Endothelial cell of umbilical vein (primary cell): Measurements from ENCODE around the gene ULBP1. TPM values are rescaled to one million over a fixed set of nuclear protein-coding genes. Genes with fewer than 3 reads are reported as not detected.

ENCODE experiments used
- BruUV-seq: library from RNA; stranded (reverse); fragments of 400-500 nt; replicated peaks from 2 replicates; lab custom pipeline; 2021; lab: Mats Ljungman, UMichigan
- CTCF ChIA-PET: fragments of 300-600, 350-600 bp; sonication (Branson Sonifier 250); formaldehyde crosslinking; loops from one replicate; lab custom pipeline; 2021; ENCODE audit warnings: antibody characterized with exemption, inconsistent platforms; lab: Charles Lee
- POLR2A ChIA-PET: fragments of 300-600, 350-600 bp; sonication (Branson Sonifier 250); formaldehyde crosslinking; loops from one replicate; lab custom pipeline; 2021; ENCODE audit warnings: antibody characterized with exemption, inconsistent platforms; lab: Charles Lee
- DNase-seq: peaks from one replicate; pipeline ENCODE4 v3.0.0-alpha.2; 2011; ENCODE audit warnings: low read depth, low spot score
- FAIRE-seq: peaks from 2 replicates; lab custom pipeline; 2011; peaks lifted over from hg19 to GRCh38; lab: Jason Lieb, UNC
- H2AFZ ChIP-seq: 2 replicates; pipeline ENCODE4 v1.6.0; 2012; ENCODE audit warnings: low read depth, low read length, control low read depth, inconsistent platforms
- H3K27ac ChIP-seq: 2 replicates; pipeline ENCODE4 v1.5.1; 2011; ENCODE audit warnings: low read depth, mild to moderate bottlenecking, control low read depth, low read length, moderate library complexity; ENCODE audit not compliant: insufficient read depth
- H3K27me3 ChIP-seq, 2 experiments: 2 replicates each; pipeline versions ENCODE4 v1.6.0 to v1.6.1; 2011; ENCODE audit warnings: low read length in 2 of 2, mixed read lengths in 1 of 2; ENCODE audit not compliant: control insufficient read depth in 2 of 2, insufficient read depth in 2 of 2
- H3K36me3 ChIP-seq, 2 experiments: 2 replicates in 1 of 2; 3 replicates in 1 of 2; pipeline ENCODE4 v1.5.1; 2011; ENCODE audit warnings: low read length in 2 of 2, mild to moderate bottlenecking in 1 of 2, moderate library complexity in 1 of 2; ENCODE audit not compliant: control insufficient read depth in 2 of 2, insufficient read depth in 2 of 2; ENCODE audit errors: extremely low read depth in 1 of 2
- H3K4me1 ChIP-seq: 3 replicates; pipeline ENCODE4 v1.5.1; 2011; ENCODE audit warnings: mild to moderate bottlenecking, low read length; ENCODE audit not compliant: control insufficient read depth, insufficient read depth; ENCODE audit errors: extremely low read depth
- H3K4me2 ChIP-seq: 2 replicates; pipeline ENCODE4 v1.6.1; 2011; ENCODE audit warnings: low read length, control low read depth, mixed read lengths; ENCODE audit not compliant: insufficient read depth
- H3K4me3 ChIP-seq, 3 experiments: fragments of 200-600 bp in 1 of 3; sonication (generic), shearing (Covaris generic) in 1 of 3; replicated peaks in 1 of 3; 2 replicates each; pipeline ENCODE4 v1.5.1; 2011 to 2016; ENCODE audit warnings: control low read depth in 3 of 3, low read length in 3 of 3, mild to moderate bottlenecking in 2 of 3, inconsistent platforms in 1 of 3, low read depth in 1 of 3, moderate library complexity in 1 of 3; ENCODE audit not compliant: insufficient read depth in 1 of 3
- H3K79me2 ChIP-seq: 2 replicates; pipeline ENCODE4 v1.6.0; 2012; ENCODE audit warnings: low read length, inconsistent platforms; ENCODE audit not compliant: control insufficient read depth, insufficient read depth
- H3K9ac ChIP-seq: replicated peaks from 2 replicates; pipeline ENCODE3; 2011; ENCODE audit warnings: low read length, control low read depth; ENCODE audit not compliant: insufficient read depth; ENCODE audit errors: extremely low read depth
- H3K9me1 ChIP-seq: replicated peaks from 3 replicates; pipeline ENCODE4 v1.6.0; 2011; ENCODE audit warnings: mild to moderate bottlenecking, low read length; ENCODE audit not compliant: control insufficient read depth, insufficient read depth; ENCODE audit errors: extremely low read depth
- H3K9me3 ChIP-seq: replicated peaks from 2 replicates; pipeline ENCODE4 v1.5.1; 2012; ENCODE audit warnings: low read length, inconsistent platforms; ENCODE audit not compliant: control insufficient read depth, insufficient read depth
- H4K20me1 ChIP-seq: replicated peaks from 2 replicates; pipeline ENCODE3; 2011; ENCODE audit warnings: mild to moderate bottlenecking, low read length; ENCODE audit not compliant: control insufficient read depth, insufficient read depth; ENCODE audit errors: extremely low read depth
- CTCF ChIP-seq, 2 donors: IDR thresholded peaks; 1 replicate in 1 of 2; 2 replicates in 1 of 2; pipeline ENCODE4 v1.5.1; 2011; ENCODE audit warnings: low read length in 2 of 2, mild to moderate bottlenecking in 2 of 2, moderate library complexity in 2 of 2, control low read depth in 1 of 2, inconsistent platforms in 1 of 2, low read depth in 1 of 2; ENCODE audit not compliant: insufficient read depth in 1 of 2; ENCODE audit errors: extremely low read depth in 1 of 2
- FOS ChIP-seq: IDR thresholded peaks from 2 replicates; pipeline ENCODE4 v1.6.1; 2011; ENCODE audit warnings: mild to moderate bottlenecking, low read length, moderate library complexity, borderline replicate concordance; ENCODE audit not compliant: insufficient read depth
- GATA2 ChIP-seq: IDR thresholded peaks from 2 replicates; pipeline ENCODE4 v1.7.0; 2011; ENCODE audit warnings: low read depth, mild to moderate bottlenecking, moderate library complexity, mixed read lengths, low read length; ENCODE audit not compliant: insufficient read length, insufficient read depth
- JUN ChIP-seq: IDR thresholded peaks from 2 replicates; pipeline ENCODE4 v1.6.1; 2011; ENCODE audit warnings: borderline replicate concordance, low read depth; ENCODE audit not compliant: insufficient read length, insufficient read depth
- MYC ChIP-seq: IDR thresholded peaks from one replicate; pipeline ENCODE4 v1.6.1; 2011; ENCODE audit warnings: mild to moderate bottlenecking, low read depth, low read length
- POLR2A ChIP-seq: IDR thresholded peaks from 2 replicates; pipeline ENCODE4 v1.6.1; 2012; ENCODE audit warnings: low read depth, mild to moderate bottlenecking, control low read depth, low read length
- POLR2AphosphoS5 ChIP-seq: IDR thresholded peaks from 2 replicates; pipeline ENCODE4 v1.6.1; 2012; ENCODE audit warnings: low read depth, mild to moderate bottlenecking, control low read depth, low read length, moderate library complexity; ENCODE audit not compliant: insufficient read depth
- dilution Hi-C: fragments of 300-500 bp; cut with MboI; formaldehyde crosslinking; loops from one replicate; pipeline ENCODE4 v1.15.0; 2019; ENCODE audit warnings: low sequenced_read_pairs; ENCODE audit not compliant: extremely low pct_ligation_motif_present
- intact Hi-C: fragments of 100-400 bp; cut with micrococcal nuclease; formaldehyde crosslinking; loops from one replicate; pipeline ENCODE4 v1.10.0; 2022
- polyA plus RNA-seq, 4 experiments: library from polyadenylated mRNA; depleted of rRNA in 3 of 4; stranded (reverse) in 3 of 4; unstranded in 1 of 4; fragments of >200 nt; gene quantifications; 2 replicates each; pipeline versions ENCODE4 v1.2.1 to v1.2.3, GENCODE V29; 2011 to 2012; ENCODE audit warnings: missing spikeins in 1 of 4
- total RNA-seq: library from RNA; stranded (reverse); gene quantifications from 2 replicates; pipeline ENCODE4 v1.2.3, GENCODE V29; 2021
- TF ChIP-seq, protein P1 (sequence below): IDR thresholded peaks from 2 replicates; pipeline ENCODE4 v1.6.1; 2011; ENCODE audit not compliant: insufficient read depth, insufficient read length

ULBP1 gene
- total and polyA plus RNA-seq, 2 donors (not counting 3 experiments of a cell fraction or from before 2014, with no cell fraction given): 0.33 to 1.4 TPM

GRCh38 chr6:150006961-150007464, 43.3 kb downstream of the ULBP1 start:
- Histone ChIP-seq H3K79me2 (no peaks in the 10 kb centered on the region), H3K4me1 (peaks cover 2% of the 10 kb centered on the region), H2AFZ (no peak overlapping the region), H4K20me1 (no peaks in the 10 kb centered on the region), H3K27me3 (peaks cover 13 to 24% of the 10 kb centered on the region in 2 experiments), H3K9ac (no peak overlapping the region), H3K4me3 (no peak overlapping the region), H3K4me2 (no peak overlapping the region), H3K36me3 (no peaks in the 10 kb centered on the region), H3K27ac (no peak overlapping the region), H3K9me1 (no peaks in the 10 kb centered on the region), H3K9me3 (no peaks in the 10 kb centered on the region)
- ChIA-PET POLR2A (no interaction called here), CTCF (interaction anchor here (0.8 to 1.9 kb wide), 7 partner anchors 9 to 328 kb away, joined by 3 to 20 read pairs (median 3); no protein-coding TSS in a partner anchor)
- no peak for DNase-seq
- TF ChIP-seq CTCF (IDR thresholded peaks at IDR 0.05; ENCODE audit: extremely low read depth in 1 of 2, insufficient read depth in 1 of 2, low read depth in 1 of 2, low read length in 2 of 2): peak; percentile 29 to 48
- TF ChIP-seq POLR2A: no peak
- TF ChIP-seq JUN: no peak
- no TSS peak for BruUV-seq
- FAIRE-seq: peak; percentile 35
- dilution Hi-C loops: no loop called here
- intact Hi-C loops: no loop called here

DNA sequence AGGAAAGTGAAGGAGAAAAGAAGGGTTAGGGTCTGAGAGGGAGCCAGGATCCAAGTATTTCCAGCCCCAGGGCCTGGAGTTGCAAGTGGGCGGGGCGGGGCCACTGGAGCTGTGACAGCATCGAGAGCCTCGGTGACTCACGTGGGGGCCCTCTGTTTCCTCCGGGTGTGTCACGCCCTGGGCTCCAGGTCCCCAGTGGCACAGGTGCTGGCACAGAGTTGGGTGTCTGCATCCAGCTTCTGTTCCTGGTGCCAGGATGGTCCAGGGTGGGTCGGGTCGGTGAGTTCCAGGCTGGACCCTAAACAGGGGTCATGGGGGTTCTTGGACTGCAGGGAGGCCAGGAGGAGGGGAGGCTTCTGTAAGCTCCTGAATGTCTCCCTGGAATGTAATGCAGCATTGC, 44.8 kb downstream of the ULBP1 start:
- DNase-seq (no peak), FAIRE-seq (no peak)
- Histone ChIP-seq H3K4me1 (peaks cover 2% of the 10 kb centered on the region), H3K27ac (no peak overlapping the region), H3K9me3 (no peaks in the 10 kb centered on the region), H3K27me3 (peaks cover 21 to 40% of the 10 kb centered on the region in 2 experiments), H3K9ac (no peak overlapping the region), H3K36me3 (no peaks in the 10 kb centered on the region), H3K4me2 (no peak overlapping the region), H4K20me1 (no peaks in the 10 kb centered on the region), H3K9me1 (no peaks in the 10 kb centered on the region), H3K4me3 (no peak overlapping the region), H3K79me2 (no peaks in the 10 kb centered on the region), H2AFZ (no peak overlapping the region)
- TF ChIP-seq POLR2A (no peak), MYC (no peak), POLR2AphosphoS5 (no peak), GATA2 (no peak), FOS (no peak), JUN (no peak)
- TF ChIP-seq, protein P1, sequence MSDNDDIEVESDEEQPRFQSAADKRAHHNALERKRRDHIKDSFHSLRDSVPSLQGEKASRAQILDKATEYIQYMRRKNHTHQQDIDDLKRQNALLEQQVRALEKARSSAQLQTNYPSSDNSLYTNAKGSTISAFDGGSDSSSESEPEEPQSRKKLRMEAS: no peak
- intact Hi-C loops: no loop called here
- dilution Hi-C loops: no loop called here
- ChIA-PET CTCF (interaction anchor here (0.9 kb wide), 1 partner anchor 8 kb away, joined by 3 read pairs; no protein-coding TSS in a partner anchor), POLR2A (no interaction called here)
- no TSS peak for BruUV-seq
